GM19351 (cell line): ENCODE measurements around the gene B3GAT1.
A peak's percentile ranks its signal among the peaks of the same experiment; 100 is the strongest.
"Not testable (repeated sequence)": the region's sequence is repeated elsewhere in the genome, so short reads cannot be mapped to it uniquely, and the experiment has no call there.

Experiments
- ATAC-seq: cut with Tn5 transposase; IDR thresholded peaks from one replicate; pipeline ENCODE4 v1.9.1; 2021; ENCODE audit warnings: mild to moderate bottlenecking, moderate library complexity; ENCODE audit not compliant: unreplicated experiment

The B3GAT1 gene

GRCh38 chr11:134358165-134358855 is 53.7 kb downstream of the B3GAT1 start:
- ATAC-seq: no peak

- ATAC-seq: no peak
Observed at GRCh38 chr11:134357545-134357839, 54.5 kb downstream of the B3GAT1 start.

GRCh38 chr11:134356656-134357544 is 55.1 kb downstream of the B3GAT1 start:
- no peak for ATAC-seq

DNA sequence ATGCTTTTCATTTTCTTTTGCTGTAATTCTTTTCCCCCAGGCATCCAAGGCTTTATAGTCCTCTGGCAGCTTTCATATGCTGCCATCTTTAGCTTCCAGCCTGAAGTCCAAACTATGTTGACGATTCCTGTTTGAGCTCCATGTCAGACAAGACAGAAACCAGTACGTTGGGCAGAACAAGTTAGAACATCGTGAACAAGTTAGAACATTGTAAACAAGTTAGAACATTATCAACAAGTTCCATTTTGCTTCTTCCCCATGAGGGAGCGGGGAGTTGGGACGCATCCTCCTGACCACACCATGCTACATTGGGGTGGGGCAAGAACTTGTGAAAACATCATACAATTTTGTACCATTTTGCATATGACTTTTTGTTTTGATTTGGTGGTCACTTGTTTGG is 56.4 kb downstream of the B3GAT1 start:
- ATAC-seq: no peak

GRCh38 chr11:134355136-134355535 is 56.9 kb downstream of the B3GAT1 start:
- ATAC-seq: no peak

GRCh38 chr11:134352111-134352510 is 59.9 kb downstream of the B3GAT1 start:
- ATAC-seq: no peak

DNA sequence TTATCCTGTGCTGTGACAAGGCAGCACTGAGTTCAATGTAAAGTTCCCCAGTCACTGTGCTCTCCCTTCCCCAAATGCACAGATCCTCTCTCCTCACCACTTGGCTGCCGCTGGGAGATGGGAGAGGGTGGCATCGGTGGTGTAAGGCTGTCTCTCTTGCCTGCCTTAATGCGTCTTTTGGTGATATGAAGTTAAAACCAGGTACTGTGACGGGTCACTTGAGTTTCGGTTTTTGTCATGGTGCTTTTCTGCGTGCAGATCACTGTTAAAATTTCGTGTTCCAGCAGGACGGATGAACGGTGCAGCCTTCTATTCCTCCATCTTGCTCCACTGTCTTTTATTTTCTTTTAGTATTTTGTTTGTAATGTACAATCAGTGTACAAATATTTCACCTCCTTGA is 61.7 kb downstream of the B3GAT1 start:
- peak; percentile 80 for ATAC-seq

DNA sequence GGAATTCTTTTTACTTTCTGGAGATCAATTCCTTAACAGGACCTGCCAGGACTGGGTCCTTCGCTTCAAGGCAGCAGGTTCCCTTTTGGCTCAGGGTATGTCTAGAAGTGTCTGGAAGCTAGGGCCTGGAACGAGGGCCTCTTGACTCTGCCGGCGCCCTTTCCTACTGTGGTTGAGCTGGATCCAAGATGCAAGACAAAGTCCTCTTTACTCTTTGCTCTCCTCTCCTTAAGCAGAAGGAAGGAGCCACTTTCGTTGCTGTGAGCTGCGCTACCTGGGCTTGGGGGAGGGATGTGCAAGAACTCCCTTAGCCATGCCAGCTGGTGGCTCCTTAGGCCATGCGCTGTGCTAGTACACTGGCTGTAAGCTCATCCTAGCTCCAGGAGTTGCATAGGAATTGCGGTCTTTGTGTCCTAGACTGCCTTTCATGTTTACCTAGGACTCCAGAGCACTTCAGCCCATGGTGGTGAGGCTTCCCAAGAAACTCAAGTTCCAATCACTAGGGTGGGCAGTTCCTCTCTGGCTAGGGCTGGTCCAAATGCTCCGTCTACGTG is 62.2 kb downstream of the B3GAT1 start:
- no peak for ATAC-seq

DNA sequence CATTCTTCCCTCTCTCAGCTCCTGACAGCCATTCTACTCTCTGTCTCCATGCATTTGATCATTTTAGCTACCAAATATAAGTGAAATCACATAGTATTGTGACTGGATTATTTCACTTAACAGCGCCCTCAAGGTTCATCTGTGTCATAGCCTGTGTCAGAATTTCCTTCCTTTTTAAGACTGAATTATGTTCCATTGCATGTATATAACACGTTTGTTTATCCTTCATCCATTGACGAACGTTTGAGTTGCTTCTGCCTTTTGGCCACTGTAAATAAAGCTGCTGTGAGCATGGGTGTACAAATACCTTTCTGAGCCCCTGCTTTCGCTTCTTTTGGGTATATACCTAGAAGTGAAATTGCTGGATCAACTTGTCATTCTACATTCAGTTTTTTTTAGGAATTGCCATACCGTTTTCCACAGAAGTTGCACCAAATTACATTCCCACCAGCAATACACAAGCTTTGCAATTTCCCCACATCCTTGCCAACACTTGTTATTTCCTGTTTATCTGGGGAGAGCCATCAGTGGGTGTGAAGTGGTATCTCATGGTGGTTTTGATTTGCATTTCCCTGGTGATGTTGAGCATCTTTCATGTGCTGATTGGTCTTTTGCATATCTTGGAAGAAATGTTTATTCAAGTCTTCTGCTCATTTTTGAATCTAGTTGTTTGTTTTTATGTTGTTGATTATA is 62.8 kb downstream of the B3GAT1 start:
- peak; percentile 46 for ATAC-seq

GRCh38 chr11:134347441-134347840 is 64.6 kb downstream of the B3GAT1 start:
- ATAC-seq: no peak

GRCh38 chr11:134346976-134347350 is 65.1 kb downstream of the B3GAT1 start:
- no peak for ATAC-seq

DNA sequence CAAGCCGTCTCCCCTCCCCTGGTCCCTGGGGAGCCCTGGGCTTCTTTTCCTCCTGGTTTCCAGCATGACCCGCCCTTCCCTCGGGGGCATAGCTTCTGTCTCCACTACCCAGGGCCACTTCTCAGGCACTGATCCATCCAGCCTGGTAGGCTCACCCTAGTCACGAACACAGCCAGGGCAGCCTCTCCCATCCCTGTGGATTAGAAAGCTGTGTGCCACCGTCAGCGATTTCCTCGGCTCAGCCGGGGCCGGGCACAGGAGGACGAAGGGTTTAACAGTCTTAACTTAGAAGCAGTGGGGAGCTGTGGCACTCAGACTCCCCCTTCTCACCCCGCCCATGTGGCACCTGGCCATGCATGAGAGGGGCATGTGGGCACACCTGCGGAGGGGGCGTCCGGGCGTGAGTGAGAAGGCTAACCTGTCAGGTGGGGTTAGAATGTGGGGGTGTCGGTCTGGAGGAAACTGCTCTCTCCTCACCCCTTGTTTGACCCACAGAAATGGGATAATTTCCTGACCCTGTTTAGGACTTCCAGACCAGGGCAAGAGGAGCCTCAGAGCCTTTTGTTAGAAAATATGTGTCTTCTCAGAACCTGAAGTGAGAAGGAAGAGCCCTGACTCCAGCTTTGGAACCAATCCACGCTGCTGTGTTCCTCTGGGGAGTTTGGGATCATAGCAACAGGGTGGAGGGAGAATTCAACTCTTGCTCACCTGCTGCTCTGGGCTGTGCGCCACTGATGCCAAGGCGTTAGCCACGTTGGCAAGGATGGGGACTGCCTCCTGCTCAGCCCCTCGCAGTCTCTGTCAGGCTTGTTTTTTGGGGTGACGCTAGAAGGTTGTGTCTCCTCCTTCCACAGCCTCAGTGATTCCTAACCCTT is 65.7 kb downstream of the B3GAT1 start:
- no peak for ATAC-seq

DNA sequence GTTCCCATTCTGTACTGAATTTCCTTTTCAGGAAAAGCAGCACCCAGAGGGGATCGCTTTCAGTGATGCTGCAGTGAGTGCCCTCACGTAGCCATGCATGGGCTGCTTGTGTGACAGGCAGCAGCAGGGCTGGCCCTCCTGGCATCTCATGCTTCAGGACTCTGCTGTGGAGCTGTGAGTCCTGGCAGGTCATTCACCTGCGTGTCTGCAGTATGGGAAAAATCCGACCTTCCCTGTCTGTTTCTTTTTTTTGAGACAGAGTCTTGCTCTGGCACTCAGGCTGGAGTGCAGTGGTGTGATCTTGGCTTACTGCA is 66.8 kb downstream of the B3GAT1 start:
- ATAC-seq: no peak

- ATAC-seq: not testable (repeated sequence)
Observed at GRCh38 chr11:134344497-134345236, 67.4 kb downstream of the B3GAT1 start.

DNA sequence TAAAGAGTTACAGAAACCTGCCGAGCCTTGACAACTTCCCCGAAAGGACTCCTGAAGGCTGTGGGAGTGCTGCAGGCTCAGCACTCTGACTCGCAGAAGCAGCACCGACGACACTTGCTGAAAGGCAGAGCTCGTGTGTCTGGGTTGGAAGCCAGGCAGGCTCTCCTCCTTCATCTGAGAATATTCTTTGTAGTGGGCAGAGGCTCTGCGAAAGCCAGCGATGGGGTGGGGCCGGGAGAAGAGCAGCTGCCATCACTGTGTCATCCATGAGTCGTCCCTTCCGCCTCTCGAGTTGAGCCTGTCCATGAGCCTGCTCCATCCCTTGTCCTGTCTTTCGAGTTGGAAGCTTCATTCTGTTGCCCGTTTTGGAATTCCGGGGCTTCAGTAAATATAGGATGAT is 68.4 kb downstream of the B3GAT1 start:
- no peak for ATAC-seq

DNA sequence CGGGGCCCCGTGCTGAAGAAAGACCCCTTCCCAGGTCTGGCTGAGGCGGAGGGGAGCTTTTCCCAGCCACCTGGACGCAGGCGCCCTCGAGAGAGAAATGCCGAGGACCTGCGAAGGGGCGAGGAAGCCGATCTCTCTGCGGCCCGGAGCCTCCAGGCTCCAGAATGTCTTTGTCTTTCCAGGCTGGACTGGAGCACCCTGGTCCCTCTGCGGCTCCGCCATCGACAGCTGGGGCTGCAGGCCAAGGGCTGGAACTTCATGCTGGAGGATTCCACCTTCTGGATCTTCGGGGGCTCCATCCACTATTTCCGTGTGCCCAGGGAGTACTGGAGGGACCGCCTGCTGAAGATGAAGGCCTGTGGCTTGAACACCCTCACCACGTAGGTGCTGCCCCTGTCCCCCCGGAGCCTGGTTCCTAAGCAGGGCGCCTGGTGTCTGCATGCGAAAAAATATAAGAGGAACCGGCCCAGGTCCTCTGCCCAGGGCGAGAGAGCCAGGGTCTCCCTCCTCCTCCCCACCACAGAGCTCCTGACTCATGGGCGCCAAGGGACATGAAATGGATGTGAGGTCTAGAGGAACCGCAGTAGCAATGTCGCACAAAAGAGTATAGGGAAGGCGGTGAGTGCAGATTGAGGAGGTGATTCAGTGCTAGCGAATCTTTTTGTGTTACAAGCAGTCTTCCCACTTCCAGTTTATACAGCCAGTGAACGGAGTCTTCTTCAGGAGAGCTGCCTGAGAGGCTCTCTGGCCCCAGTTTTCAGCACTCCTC is 69.3 kb downstream of the B3GAT1 start:
- no peak for ATAC-seq

- ATAC-seq: no peak
Observed at GRCh38 chr11:134341805-134342571, 70.1 kb downstream of the B3GAT1 start.

- ATAC-seq: no peak
Observed at GRCh38 chr11:134340354-134340964, 71.6 kb downstream of the B3GAT1 start.
